Gastrocnemius medialis (tissue), 4 donors: Measurements from ENCODE around the gene SON.

Experiments used
- CTCF ChIP-seq, 5 experiments: fragments of 450-650 bp in 3 of 5; fragments of 200-600 bp in 2 of 5; sonication (generic) in 2 of 5; IDR thresholded peaks in 4 of 5; conservative IDR thresholded peaks in 1 of 5; 1 replicate in 4 of 5; 2 replicates in 1 of 5; pipeline ENCODE4 v1.5.1; 2016 to 2019; ENCODE audit warnings: antibody characterized with exemption in 5 of 5, mild to moderate bottlenecking in 3 of 5, moderate library complexity in 3 of 5
- POLR2A ChIP-seq, 2 donors: fragments of 450-650 bp; IDR thresholded peaks; one replicate each; pipeline ENCODE4 v1.6.1; 2017; ENCODE audit warnings: antibody characterized with exemption in 2 of 2, mild to moderate bottlenecking in 2 of 2, moderate library complexity in 2 of 2

GRCh38 chr21:33542640-33543504 lies at the start of gene SON:
- peak in 2 of 5 experiments; percentile 4 to 13 for TF ChIP-seq CTCF (IDR thresholded peaks at IDR 0.05 in 4 of 5, conservative IDR thresholded peaks at IDR 0.05 in 1 of 5)
- peak; percentile 90 to 92 for TF ChIP-seq POLR2A (IDR thresholded peaks at IDR 0.05)
